SU-DHL-6 (cell line): Measurements from ENCODE around the gene INO80C.

Experiments used
- H2AFZ ChIP-seq: fragments of 200-600 bp; sonication (generic); 2 replicates; pipeline ENCODE4 v1.6.1; 2014; ENCODE audit warnings: low read depth, mild to moderate bottlenecking, moderate library complexity, mixed read lengths, antibody characterized with exemption, low read length; ENCODE audit not compliant: severe bottlenecking
- H3F3A ChIP-seq: fragments of 200-600 bp; shearing (Covaris generic); 2 replicates; pipeline ENCODE4 v1.6.0; 2016; ENCODE audit warnings: antibody characterized with exemption, mild to moderate bottlenecking; ENCODE audit not compliant: insufficient read depth
- H3K27ac ChIP-seq: fragments of 200-600 bp; sonication (generic); 2 replicates; pipeline ENCODE4 v1.5.1; 2016; ENCODE audit warnings: low read depth, mild to moderate bottlenecking, low read length, moderate library complexity, mixed read lengths
- H3K27me3 ChIP-seq: fragments of 200-600 bp; sonication (generic), shearing (Covaris generic); 2 replicates; pipeline ENCODE4 v1.6.0; 2014; ENCODE audit warnings: mild to moderate bottlenecking, low read length
- H3K36me3 ChIP-seq: fragments of 200-600 bp; sonication (generic); 2 replicates; pipeline ENCODE4 v1.6.1; 2014; ENCODE audit warnings: mild to moderate bottlenecking, low read length, mixed read lengths
- H3K4me2 ChIP-seq: fragments of 300-600, 200-600 bp; shearing (Covaris generic), sonication (generic); 2 replicates; pipeline ENCODE4 v1.6.0; 2014; ENCODE audit warnings: low read length, low read depth, mild to moderate bottlenecking; ENCODE audit not compliant: poor library complexity, severe bottlenecking
- H3K4me3 ChIP-seq: fragments of 200-600 bp; sonication (generic); 2 replicates; pipeline ENCODE4 v1.5.1; 2014; ENCODE audit warnings: antibody characterized with exemption, low read length, mild to moderate bottlenecking, mixed read lengths; ENCODE audit not compliant: insufficient read depth, poor library complexity, severe bottlenecking
- H3K79me2 ChIP-seq: fragments of 200-600 bp; sonication (generic); 2 replicates; pipeline ENCODE4 v1.6.1; 2014; ENCODE audit warnings: mild to moderate bottlenecking, low read length, moderate library complexity; ENCODE audit not compliant: insufficient read depth
- H3K9ac ChIP-seq: fragments of 200-600 bp; sonication (generic); 2 replicates; pipeline ENCODE4 v1.7.0; 2014; ENCODE audit warnings: mild to moderate bottlenecking, low read length
- H3K9me2 ChIP-seq: fragments of 200-600 bp; sonication (generic); replicated peaks from 2 replicates; pipeline ENCODE4 v1.6.1; 2014; ENCODE audit warnings: low read length; ENCODE audit not compliant: insufficient read depth
- H3K9me3 ChIP-seq: fragments of 200-600 bp; sonication (generic); 2 replicates; pipeline ENCODE4 v1.6.1; 2014; ENCODE audit warnings: low read length, mixed read lengths; ENCODE audit not compliant: insufficient read depth
- H4K20me1 ChIP-seq: fragments of 200-600 bp; sonication (generic); 2 replicates; pipeline ENCODE4 v1.6.1; 2014; ENCODE audit warnings: low read depth, mild to moderate bottlenecking, antibody characterized with exemption, low read length, moderate library complexity, mixed read lengths
- EZH2phosphoT487 ChIP-seq: fragments of 200-600 bp; sonication (generic), shearing (Covaris generic); conservative IDR thresholded peaks from 2 replicates; pipeline ENCODE4 v1.6.1; 2018; ENCODE audit warnings: mild to moderate bottlenecking, antibody characterized with exemption, low read length, moderate library complexity, mixed read lengths
- TF ChIP-seq, protein P1 (sequence below): fragments of 200-600 bp; sonication (generic); IDR thresholded peaks from one replicate; pipeline ENCODE4 v1.5.1; 2017; ENCODE audit warnings: antibody characterized with exemption, mild to moderate bottlenecking, low read length, moderate library complexity; ENCODE audit not compliant: insufficient read depth, poor library complexity, severe bottlenecking

The INO80C gene

GRCh38 chr18:35515460-35516130 lies 17.8 kb upstream of the INO80C start:
- TF ChIP-seq, protein P1, sequence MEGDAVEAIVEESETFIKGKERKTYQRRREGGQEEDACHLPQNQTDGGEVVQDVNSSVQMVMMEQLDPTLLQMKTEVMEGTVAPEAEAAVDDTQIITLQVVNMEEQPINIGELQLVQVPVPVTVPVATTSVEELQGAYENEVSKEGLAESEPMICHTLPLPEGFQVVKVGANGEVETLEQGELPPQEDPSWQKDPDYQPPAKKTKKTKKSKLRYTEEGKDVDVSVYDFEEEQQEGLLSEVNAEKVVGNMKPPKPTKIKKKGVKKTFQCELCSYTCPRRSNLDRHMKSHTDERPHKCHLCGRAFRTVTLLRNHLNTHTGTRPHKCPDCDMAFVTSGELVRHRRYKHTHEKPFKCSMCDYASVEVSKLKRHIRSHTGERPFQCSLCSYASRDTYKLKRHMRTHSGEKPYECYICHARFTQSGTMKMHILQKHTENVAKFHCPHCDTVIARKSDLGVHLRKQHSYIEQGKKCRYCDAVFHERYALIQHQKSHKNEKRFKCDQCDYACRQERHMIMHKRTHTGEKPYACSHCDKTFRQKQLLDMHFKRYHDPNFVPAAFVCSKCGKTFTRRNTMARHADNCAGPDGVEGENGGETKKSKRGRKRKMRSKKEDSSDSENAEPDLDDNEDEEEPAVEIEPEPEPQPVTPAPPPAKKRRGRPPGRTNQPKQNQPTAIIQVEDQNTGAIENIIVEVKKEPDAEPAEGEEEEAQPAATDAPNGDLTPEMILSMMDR: no peak
- no peak for TF ChIP-seq EZH2phosphoT487
- Histone ChIP-seq H4K20me1 (no peaks in the 10 kb centered on the region), H3K79me2 (no peaks in the 10 kb centered on the region), H3K9me2 (no peaks in the 10 kb centered on the region), H3K36me3 (no peaks in the 10 kb centered on the region), H3K27me3 (no peaks in the 10 kb centered on the region), H3K4me2 (no peak overlapping the region), H3K9ac (no peak overlapping the region), H3F3A (no peaks in the 10 kb centered on the region), H3K9me3 (no peaks in the 10 kb centered on the region), H3K27ac (no peak overlapping the region), H3K4me3 (no peak overlapping the region), H2AFZ (no peak overlapping the region)

DNA sequence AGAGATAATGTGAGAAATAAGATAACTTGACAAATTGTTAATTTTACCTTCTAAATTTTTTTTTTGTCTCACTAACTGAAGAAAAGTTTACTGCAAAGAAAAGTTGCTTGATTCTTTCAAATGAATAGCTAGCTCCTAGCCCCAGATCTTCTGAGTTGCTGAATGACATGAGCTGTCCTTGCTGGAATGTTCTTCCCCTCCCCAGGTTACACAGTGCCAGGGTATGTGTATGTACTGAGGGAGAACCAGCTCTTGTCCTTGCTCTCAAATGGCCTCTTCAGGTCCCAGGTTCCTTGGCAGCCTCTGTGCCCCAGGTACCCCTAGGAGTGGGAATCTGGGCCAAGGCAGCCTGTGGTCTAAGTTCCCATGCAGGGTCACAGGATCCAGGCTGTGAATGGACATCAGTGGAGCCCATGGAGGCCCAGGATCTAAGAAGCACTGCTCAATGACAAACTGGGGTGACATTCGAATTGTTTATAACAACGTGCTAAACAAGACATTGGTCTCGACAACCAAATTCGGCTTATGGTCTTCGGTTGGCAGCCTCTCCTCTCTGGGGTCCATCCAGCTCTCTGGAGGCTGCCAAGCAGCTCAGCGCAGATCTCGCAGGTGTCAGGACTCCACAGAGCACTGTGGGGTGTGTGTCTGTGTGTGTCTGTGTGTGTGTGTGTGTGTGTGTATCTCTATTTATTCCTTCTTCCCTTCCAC lies 17.1 kb upstream of the INO80C start:
- Histone ChIP-seq H4K20me1 (no peaks in the 10 kb centered on the region), H3K4me3 (no peak overlapping the region), H3K36me3 (no peaks in the 10 kb centered on the region), H3K4me2 (no peak overlapping the region), H2AFZ (no peak overlapping the region), H3K9me2 (no peaks in the 10 kb centered on the region), H3K27me3 (no peaks in the 10 kb centered on the region), H3F3A (no peaks in the 10 kb centered on the region), H3K79me2 (no peaks in the 10 kb centered on the region), H3K27ac (no peak overlapping the region), H3K9me3 (no peaks in the 10 kb centered on the region), H3K9ac (no peak overlapping the region)
- TF ChIP-seq EZH2phosphoT487: no peak

DNA sequence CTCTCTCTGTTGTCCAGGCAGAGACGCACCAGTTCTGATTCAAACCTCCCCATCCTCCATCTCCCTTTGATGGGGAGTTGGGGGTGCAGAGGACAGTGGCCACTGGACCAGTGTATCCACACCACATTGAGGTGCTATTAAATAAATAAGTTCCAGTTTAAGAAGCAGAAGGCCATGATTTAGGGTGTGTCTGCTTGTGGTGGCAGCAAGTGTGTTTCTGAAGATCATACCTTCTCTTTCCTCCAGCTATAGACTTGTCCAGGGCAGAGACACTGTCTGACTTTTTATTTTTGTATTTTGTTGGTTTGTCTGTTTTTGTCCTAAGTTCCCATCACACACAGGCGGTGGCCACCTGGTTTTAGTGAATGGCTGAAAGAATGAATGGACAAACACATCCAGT lies 16.5 kb upstream of the INO80C start:
- Histone ChIP-seq H4K20me1 (no peaks in the 10 kb centered on the region), H3F3A (no peaks in the 10 kb centered on the region), H3K79me2 (no peaks in the 10 kb centered on the region), H3K9ac (no peak overlapping the region), H3K4me3 (no peak overlapping the region), H3K9me2 (no peaks in the 10 kb centered on the region), H3K27me3 (no peaks in the 10 kb centered on the region), H3K36me3 (no peaks in the 10 kb centered on the region), H2AFZ (no peak overlapping the region), H3K27ac (no peak overlapping the region), H3K9me3 (no peaks in the 10 kb centered on the region), H3K4me2 (no peak overlapping the region)
- no peak for TF ChIP-seq EZH2phosphoT487
- TF ChIP-seq, protein P1: no peak
